NK-92 (cell line): ENCODE data around the gene NELL2.

ENCODE experiments used
- DNase-seq: peaks from one replicate; lab custom pipeline; 2025; ENCODE audit not compliant: unreplicated experiment; lab: John Stamatoyannopoulos, UW

The NELL2 gene

GRCh38 chr12:44546060-44546459 lies 330.1 kb downstream of the NELL2 start:
- no peak for DNase-seq

GRCh38 chr12:44544018-44544417 lies 332.1 kb downstream of the NELL2 start:
- no peak for DNase-seq

GRCh38 chr12:44542716-44543115 lies 333.4 kb downstream of the NELL2 start:
- DNase-seq = no peak

DNA sequence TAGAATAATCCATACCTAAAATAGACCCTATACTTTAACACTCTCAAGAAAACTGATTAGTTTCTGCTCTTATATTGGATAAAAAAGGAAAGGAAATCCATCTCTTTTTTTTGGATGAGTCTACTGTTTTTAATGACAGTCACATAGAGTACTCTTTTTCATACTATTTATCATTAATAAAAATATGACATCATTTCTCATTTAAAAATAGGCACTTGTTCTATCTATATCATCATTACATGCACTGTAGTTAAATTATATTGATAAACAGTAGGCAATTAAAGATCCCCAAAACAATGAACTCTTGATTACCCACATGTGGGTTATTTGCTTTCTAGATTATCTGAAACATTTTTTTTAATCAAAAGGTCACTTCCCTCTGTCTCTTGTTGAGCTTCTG lies 338.8 kb downstream of the NELL2 start:
- no peak for DNase-seq

DNA sequence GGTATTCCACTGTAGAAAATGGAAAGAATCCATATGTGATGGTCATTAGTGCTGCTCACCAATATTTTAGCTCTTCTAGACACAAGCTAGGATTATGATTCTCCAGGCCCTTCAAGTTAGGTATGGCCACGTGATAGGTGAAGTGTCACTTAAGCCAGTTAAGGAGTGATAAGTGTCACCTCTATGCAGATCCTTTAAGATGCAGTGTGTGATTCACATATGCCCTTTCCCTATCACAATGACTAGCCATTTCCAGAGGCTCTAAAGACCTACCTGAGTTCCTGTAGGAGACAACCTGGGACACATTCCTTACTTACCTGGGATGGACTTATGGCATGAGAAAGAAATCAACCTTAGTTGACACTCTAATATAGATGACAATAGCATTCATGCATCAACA lies 343.2 kb downstream of the NELL2 start:
- DNase-seq = no peak

- no peak for DNase-seq
These were observed 344.7 kb downstream of the NELL2 start for GRCh38 chr12:44531320-44531971.

DNA sequence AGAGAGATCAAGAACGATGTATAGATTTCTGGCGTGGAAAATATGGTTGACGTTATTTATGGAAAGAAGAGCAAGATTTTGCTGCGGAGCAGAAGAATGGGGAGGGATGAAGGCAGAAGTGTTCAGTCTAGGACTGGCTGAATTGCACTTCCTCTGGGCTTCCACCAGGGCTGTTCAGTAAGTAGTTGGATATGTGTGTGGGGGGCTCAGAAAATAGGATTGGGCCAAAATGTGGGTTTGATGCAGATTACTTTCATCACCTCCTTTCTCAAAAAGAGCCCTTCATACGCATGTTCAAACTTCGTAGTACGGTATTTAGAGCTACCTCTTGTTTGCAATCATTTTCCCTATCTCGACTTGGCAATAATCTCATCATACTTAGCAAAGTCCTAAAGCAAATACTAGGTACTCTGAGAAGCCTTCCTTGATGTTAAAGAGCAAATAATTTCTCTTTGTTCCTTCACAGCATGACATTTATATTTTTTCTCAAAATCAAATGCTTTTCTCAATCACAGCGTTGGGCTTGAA lies 349.4 kb downstream of the NELL2 start:
- no peak for DNase-seq

DNA sequence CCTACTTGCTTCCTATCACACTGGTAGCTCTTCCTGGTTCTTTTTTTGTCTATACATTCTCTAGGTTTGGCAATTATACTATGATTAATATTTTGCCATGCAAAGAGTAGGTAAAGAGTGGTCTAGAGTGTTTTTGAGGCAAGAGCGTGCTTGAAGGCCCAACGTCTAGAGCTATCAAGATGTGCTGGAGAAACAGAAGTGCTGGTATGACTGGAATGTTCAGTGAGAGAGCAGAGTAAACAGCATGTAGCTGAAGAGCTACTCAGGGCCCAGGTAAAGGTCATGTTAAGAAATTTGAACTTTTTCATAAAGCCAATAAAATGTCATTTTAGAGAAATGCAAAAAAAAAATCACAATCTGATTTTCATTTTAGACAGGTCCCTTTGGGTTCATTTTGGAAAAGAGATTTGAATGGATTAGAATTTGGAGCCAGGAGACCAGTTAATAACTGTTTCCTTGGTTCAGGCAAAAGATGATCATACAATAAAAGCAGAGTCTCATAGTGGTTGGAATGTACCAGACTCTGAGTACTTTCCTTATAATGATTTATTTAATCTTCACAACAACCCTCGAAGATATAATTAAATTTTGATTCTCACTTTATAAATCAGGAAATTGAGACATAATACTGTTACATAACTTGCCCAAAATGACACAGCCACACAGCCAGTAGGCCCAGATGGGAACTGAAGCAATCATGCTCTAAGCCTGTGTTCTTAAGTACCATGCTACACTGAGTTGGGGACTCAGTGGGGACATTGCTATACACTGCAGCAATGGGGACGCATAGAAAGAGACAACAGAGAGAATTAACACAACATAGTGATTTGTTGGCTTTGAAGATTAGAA lies 350.1 kb downstream of the NELL2 start:
- DNase-seq = no peak

- no peak for DNase-seq
These were observed 352.3 kb downstream of the NELL2 start for GRCh38 chr12:44523828-44524227.

DNA sequence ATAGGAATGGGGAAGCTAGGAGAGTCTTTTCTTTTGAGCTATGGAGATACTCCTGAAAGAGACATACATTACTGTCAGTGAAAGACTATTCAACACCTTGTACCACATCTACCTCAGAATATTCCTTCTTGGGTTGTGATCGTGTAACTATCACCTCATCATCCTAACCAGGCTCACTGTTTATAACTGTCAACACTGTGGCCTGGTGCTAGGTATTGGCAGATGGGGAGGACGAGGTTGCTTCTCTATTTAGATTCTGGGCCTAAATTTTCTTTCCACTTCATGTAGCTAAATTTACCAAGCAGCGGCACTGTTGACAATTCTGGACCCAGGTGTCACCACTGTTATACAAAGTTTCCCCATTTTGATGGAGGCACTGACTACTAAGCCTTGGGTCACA lies 354.4 kb downstream of the NELL2 start:
- DNase-seq = no peak

DNA sequence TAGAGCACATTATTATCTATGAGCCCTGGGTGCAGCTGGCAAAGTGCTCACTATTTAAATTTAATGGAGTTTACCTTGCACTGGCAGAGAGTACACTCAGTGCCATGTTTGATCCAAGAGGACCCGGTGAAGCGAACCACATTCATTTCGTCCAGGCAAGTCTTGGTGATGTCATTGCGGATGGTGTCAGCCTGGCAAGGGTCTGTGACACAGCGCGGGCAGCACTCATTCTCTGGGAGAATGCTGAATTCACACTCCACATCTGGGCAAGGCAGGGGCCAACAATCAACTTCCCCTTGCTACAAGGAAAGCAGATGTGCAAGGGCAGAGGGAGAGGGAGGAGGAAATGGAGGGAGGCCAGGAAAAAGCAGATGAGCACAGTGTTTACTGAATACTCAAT lies 356.2 kb downstream of the NELL2 start:
- no peak for DNase-seq

- no peak for DNase-seq
These were observed 364.8 kb downstream of the NELL2 start for GRCh38 chr12:44511289-44511688.

GRCh38 chr12:44510510-44510909 lies 365.6 kb downstream of the NELL2 start:
- DNase-seq = no peak

GRCh38 chr12:44510076-44510475 lies 366.0 kb downstream of the NELL2 start:
- DNase-seq = no peak

- no peak for DNase-seq
These were observed 366.6 kb downstream of the NELL2 start for GRCh38 chr12:44509471-44509870.

GRCh38 chr12:44507461-44507860 lies 368.7 kb downstream of the NELL2 start:
- DNase-seq = no peak

- no peak for DNase-seq
These were observed 371.3 kb downstream of the NELL2 start for GRCh38 chr12:44504799-44505198.

- DNase-seq = no peak
These were observed 372.8 kb downstream of the NELL2 start for GRCh38 chr12:44503329-44503728.

DNA sequence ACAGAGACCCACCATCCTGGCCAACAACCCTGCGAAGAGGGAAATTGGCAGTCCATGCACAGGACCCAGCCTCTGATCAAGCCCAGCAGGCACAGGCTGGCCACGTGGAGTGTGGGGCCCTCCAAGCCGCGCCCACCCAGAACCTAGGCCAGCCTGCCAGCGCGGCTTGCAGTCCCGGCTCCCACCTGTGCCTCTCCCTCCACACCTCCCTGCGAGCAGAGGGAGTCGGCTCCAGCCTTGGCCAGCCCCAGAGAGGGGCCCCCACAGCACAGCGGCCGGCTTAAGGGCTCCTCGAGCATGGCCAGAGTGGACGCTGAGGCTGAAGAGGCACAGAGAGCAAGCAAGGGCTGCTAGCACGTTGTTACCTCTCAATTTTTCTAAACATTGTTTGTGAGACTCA lies 373.4 kb downstream of the NELL2 start:
- no peak for DNase-seq

DNA sequence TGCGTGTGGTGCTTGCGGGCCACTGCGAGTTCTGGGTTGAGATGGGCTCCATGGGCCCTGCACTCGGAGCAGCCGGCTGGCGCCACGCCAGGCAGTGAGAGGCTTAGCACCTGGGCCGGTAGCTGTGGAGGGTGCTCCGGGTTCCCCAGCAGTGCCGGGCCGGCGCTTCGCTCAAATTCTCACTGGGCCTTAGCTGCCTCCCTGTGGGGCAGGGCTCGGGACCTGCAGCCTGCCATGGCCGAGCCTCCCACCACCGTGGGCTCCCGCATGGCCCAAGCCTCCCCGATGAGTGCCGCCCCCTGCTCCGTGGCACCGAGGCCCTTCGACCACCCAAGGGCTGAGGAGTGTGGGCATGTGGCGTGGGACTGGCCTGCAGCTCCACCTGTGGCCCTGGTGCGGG lies 375.7 kb downstream of the NELL2 start:
- DNase-seq = no peak

DNA sequence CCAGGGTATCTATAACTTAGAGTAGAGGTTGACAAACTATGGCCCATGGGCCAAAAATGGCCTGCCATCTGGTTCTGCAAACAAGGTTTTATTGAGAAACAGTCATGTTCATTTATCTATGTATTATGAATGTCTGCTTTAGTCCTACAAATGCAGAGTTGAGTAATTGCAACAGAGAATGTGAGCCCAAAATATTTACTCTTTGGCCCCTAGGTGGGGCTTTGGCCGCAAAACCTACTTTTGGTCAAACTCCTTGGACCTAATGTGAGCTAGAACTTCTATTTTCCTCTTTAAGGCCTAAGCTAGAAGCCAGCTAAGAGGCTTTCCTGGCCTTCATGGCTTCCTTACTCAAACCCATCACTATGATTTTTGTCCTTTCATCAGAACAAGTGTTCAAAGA lies 379.1 kb downstream of the NELL2 start:
- DNase-seq = no peak

DNA sequence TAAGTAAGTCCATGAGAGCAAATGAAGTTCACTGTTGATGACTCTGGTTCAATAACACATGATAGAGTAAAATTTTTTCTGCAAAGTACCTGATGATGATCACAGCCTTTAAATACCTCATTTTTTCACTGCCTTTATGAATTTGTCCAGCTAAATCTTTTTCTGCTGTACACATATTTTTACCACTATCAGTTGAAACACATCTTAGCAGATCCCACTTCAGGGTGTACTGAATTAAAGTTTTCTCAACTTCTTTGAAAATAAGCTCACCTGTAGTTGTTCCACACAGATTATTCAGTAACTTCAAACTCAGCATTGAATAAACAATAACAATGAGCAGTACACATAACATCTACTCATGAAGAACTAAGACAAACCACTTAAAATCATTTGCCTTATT lies 385.9 kb downstream of the NELL2 start:
- no peak for DNase-seq
